ENCODE data around the gene ITGA2.

ITGA2 gene

DNA sequence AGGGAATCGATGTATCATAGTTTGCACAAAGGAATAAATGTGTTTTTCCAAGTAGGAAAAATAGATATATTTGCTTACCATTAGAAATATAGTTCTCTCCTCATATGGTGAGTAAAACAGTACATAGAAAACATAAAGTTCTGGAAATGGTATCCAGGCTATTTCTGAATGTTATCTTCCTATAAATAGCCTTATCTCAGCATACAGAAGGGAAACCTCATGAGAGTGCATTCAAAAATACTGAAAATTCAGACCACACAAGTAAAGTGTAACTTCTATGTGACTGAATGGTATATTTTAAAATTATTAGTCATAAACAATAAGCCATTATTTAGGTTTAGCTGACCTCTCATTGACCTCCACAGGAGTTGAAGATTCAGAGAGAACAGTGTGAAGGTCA, 76.9 kb downstream of the ITGA2 start:
- DNase-seq, result no peak

DNA sequence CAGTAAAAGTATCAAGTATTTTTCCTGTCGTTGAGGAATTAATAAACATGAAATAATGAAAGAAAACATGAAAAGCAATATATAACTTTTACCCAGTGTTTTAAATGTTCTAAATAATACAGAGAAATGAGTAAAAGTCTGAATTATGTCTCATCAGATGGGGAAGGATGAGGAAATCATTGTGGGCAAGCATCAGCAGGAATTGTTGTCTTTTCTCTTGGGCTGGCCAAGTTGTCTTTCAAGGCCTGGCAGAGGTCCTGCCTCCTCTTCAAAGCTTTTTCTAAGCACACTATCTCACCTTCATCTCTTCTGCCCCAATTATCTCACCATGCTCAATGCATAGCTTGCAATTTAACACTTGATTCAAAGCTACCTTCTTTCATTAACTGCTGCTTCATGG, 78.5 kb downstream of the ITGA2 start:
- no peak for DNase-seq

DNA sequence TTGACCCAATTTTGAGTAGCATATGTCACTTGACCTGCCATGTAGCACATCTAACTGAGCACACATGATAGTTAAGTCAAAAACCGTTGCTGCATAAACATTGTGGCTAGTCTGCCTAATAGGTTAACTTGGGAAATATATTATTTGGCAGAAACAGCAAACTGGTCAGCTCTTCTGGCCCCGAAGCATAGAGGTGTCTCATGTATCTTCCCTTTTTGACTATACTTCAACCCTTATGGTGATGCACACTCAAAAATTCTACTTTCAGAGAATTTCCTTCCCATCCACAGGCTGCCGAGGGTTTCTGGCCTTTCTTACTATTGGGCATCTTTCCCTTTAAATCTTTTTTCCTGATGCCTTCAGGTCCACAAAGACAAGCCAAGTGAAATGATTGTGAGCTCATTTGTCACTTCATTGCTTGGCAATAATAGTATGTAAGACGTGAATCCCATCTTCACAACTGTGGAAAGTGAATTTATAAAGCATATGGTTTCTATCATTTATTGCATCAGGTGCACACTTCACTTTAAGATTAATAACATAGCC, 79.2 kb downstream of the ITGA2 start:
- no peak for DNase-seq

DNA sequence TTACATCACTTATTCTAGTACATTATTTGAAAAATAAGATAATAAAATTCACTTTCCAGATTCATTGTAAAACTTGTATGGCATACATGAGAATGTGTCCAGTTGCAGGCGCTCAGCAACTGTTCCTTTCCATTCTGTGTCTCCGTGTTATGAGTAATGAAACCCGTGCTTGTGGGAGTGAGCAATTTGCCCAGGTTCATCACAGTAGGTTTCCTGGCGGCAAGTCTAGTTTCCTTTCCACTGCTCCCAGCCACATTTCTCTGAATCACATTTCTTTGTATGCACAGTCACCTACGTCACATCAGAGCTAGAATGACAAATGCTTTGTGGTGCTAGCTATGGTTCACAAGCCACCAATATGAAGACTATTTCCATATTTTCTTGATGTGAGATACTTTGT, 80.5 kb downstream of the ITGA2 start:
- DNase-seq, result no peak

DNA sequence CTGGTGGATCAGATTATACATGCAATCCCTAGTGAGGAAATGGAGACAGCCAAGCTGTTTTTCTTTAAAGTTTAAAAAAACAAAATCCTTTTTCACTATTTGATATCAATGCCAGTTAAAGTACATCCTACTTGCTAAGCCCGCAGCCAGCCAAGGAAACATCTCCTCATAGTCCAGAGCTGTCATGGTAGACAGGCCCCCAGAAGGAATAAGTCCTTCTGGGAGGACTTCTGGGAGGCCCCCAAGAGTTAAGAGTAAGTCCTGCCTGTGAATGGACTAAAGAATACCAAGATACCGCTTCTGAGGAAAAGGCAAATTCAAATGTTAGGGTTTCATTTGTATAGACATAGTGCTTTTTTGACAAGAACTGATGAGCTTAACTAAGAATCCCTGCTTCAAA, 82.1 kb downstream of the ITGA2 start:
- no peak for DNase-seq

DNA sequence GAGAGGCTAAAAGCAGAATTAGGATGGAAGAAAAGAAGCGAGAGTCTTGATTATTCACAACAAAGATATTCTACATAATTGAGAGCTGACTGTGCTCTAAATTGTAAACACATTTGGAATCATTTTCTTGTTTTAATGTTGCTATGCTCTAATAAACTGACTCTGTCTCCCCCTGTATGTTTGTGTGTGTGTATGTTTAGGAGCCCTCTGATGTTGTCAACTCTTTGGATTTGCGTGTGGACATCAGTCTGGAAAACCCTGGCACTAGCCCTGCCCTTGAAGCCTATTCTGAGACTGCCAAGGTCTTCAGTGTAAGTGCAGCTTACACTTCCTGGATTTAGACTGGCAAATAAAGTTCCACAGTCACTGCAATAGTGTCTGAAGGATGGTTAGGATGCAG, 82.6 kb downstream of the ITGA2 start:
- no peak for DNase-seq

DNA sequence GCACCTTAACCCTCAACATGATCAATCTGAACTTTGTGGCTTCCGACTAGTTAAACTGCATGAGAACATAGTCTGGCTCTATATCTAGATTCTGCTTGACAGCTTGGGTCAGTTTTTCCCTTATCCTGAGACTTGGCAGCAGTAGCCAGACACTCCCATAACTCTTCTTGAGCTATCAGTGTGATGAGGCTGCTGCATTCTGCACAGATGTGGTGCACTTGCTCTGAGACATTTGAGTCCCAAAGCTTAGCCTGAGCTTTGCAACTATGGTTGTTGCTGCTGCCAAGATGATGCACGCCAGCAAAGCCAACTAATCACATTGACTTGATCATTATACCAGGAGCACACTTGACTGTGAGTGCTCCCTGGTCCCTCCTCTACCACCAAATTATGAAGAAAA, 84.2 kb downstream of the ITGA2 start:
- DNase-seq, result no peak

DNA sequence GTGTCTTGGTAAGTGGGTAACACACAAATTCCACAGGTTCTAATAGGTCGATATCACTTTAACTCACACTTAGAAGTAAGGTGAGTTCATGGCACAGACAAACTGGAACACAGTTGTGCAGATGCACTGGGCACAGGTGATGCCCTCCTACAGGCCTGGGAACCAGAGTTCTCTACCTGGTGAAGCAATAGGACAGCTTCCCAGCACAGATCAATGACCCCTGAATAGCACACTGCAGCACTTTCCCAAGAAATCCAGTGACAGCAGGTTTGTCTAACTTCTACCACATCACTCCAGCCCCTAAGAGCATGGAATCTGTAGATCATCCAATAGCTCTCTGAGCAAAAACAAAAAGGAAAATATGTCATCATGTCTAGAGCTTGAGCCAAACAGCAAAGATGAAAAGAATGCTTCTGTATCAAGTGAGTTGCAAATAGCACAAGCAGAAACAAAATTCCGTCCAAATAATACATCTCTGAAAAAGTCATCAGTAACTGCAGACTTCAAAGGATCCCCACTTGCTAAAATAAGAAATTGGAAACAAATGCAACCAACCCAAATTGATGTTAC, 86.9 kb downstream of the ITGA2 start:
- DNase-seq, result no peak

DNA sequence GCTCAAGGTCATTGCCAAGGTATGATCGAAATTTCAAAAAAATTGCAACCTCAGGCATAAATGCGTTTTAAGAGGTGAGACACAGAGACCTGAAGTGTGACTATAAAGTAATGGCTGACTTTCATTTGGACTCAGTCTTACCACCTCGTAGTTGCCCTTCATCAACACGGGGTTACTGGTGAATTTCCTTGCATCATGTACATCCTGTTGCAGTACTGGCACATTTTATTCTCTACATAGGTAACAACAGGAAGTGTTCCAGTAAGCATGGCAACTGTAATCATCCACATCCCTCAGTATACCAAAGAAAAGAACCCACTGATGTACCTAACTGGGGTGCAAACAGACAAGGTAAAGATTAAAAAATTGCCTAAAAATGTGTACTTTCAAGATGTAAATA, 91.1 kb downstream of the ITGA2 start:
- no peak for DNase-seq

DNA sequence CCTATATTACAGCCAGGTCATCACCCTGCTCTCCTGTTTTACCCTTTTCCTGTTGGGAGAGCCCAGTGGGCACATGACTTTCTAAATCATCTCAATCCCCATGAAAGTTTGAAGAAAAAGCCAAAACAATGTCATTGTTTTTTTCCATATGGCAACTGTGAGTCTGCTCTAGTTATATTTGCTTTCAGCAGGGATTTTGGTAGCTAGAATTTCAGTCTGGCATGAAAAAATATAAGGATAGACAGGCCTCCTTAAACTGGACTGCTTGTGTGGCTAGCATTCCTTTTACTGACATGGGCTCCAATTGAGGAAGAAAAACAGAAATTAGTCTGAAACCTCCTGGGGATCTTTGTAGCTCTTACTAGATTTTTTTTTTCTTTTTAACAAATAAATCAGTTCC, 94.8 kb downstream of the ITGA2 start:
- DNase-seq, result no peak

DNA sequence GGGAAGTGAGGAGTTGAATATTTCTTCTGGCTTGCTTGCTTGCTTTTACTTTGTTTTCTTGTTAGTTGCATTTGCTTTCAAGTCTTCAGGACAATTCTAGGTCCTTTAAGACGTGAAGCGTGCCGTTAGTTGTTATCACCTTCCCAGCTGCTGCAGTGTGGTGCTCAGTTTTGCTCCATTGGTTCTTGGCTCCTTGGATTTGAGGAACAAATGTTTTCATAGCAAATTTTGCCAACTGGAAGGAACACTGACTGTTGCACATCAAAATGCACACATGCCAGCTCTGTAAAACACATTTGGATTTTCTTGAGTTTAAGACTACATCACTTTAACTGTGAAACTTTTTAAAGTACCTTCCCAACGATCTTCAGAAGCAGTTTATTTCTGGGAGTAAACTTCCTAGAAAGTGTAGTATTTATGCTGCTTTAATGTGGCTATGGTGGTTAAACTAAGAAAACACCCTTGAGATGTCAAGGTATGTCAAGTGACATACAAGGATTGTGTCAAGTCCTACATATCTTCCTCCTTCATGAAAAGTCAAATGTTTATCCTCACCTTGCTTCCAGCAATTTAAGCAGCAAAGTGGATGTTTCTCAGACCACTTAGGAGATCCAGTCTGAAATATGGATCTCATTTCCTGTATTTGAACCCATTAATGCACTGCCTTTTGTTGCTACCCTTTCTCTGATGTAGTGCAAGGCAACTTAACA, 95.5 kb downstream of the ITGA2 start:
- DNase-seq, result no peak

DNA sequence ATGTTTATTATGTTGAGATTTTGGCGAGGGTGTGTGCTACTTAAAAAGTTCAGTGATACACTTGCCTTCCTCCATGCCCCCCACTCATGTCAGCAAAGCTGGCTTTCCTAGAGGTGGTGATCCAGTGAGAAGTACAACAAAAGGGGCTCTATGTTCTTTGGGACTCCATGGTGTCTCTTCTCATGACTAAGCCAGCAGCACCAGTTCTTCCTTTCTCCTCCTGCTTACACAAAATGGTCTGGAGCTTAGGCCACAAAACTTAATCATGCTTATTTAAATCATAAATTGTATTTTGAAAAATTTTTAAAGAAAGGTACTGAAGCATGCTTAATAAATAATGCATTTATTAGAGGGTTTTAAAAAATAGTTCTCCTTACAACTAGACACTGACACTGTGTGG, 98.0 kb downstream of the ITGA2 start:
- no peak for DNase-seq

DNA sequence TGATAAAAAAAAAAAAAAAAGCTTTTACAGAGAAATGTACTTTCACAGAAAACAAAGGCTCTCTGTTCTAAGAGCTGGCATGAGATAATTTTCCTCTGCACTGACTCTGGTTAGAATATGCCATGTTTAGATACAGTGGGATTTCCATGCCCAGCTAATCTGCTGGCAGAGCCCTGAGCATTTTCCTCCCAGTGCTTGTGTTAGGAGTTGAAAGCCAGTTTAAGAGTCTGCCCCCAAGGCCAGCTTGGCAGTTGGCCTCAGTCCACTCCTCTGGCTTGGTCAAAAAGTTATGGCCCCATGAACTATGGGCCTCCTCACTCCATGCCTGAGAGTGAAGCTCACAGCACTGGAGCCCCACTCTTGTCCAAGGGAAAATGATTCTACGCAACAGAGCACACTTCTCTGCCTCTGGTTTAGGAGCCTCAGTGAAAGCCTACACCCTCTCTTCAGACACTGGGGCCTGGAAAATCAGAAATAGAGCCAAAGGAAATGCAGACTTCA, 98.5 kb downstream of the ITGA2 start:
- no peak for DNase-seq

DNA sequence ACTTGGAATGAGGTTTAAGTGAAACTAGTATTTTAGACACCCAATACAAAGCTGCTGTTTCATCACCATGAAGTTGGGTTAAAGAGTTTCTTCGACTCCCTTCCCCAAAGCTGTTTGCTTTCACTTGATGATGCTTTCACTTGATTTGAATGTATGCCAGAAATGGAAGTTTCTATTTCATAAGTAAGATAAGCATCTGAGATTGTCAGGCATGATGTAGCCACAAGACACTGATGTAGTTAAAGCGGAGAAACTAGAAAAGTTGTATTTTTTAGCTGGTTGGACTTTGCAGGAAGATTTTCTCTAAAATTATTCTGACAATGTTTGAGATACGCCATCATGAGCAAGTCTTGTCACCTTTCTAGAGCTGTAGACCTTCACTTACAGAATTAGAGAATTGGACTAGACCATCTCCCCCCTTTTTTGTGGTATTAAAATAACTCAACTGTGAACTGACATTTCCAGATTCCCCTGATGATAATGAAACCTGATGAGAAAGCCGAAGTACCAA, 100.4 kb downstream of the ITGA2 start:
- no peak for DNase-seq

DNA sequence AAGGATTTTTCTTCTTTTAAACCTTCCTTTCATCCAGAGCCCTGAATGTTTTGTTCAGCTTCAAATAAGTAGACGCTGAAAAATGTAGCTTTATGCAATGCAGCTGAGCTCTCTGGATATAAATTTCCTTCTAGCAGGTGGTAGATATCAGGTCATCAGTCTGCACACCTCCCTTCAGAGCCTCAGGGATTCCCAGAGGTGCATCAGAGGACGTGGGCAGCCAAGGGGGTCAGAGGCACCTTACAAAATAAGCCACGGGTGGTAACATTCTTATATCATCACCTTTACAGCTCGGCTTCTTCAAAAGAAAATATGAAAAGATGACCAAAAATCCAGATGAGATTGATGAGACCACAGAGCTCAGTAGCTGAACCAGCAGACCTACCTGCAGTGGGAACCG, 101.1 kb downstream of the ITGA2 start:
- no peak for DNase-seq

DNA sequence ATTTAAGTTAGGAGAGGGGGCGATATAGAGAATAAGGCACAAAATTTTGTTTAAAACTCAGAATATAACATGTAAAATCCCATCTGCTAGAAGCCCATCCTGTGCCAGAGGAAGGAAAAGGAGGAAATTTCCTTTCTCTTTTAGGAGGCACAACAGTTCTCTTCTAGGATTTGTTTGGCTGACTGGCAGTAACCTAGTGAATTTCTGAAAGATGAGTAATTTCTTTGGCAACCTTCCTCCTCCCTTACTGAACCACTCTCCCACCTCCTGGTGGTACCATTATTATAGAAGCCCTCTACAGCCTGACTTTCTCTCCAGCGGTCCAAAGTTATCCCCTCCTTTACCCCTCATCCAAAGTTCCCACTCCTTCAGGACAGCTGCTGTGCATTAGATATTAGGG, 102.1 kb downstream of the ITGA2 start:
- no peak for DNase-seq

DNA sequence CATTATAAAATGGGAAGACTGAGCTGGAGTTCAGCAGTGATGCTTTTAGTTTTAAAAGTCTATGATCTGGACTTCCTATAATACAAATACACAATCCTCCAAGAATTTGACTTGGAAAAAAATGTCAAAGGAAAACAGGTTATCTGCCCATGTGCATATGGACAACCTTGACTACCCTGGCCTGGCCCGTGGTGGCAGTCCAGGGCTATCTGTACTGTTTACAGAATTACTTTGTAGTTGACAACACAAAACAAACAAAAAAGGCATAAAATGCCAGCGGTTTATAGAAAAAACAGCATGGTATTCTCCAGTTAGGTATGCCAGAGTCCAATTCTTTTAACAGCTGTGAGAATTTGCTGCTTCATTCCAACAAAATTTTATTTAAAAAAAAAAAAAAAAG, 103.1 kb downstream of the ITGA2 start:
- DNase-seq, result no peak

DNA sequence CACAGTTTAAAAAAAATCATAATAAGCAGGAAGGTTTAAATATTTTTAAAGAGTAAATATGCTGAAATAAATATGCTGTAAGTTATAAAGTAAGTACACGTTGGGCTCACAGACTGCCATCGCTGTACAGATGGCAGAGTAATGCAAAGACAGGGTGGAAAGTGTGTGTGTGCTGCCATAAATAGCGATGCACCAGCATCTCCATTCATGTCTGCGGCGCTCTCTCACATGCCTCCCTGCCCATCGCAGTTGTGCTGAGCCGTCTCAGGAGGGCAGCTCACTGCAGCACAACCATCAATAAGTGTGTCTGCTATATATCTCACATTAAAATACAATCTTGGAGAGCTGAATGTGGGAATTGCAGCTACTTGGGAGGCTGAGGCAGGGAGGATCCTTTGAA, 106.1 kb downstream of the ITGA2 start:
- DNase-seq, result no peak

DNA sequence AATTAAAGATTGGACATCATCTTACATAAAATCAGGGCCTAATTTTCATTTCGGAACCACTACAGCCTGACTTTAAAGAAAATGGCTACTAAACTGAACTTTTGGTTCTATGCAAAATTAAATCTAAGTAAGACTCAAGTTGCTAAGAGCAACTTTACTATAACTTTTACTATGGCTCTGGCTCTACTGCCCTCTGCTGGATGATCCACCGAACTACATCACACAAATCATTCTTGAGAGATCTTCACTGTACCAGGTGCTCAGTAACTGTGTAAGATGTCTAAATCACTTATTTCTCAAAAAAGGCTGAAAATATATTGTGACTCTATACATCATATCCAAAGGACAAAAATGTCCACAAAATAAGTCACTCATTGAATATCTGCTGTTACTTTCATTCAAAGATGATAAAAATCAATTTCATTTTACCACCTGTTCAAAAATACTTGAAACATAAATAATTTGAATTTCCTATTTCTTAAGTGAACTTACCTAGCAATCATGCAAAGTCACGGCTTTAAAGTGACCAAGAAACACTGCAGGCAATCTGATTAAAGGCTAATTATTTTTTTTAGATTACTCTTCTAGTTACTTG, 106.9 kb downstream of the ITGA2 start:
- DNase-seq, result no peak

DNA sequence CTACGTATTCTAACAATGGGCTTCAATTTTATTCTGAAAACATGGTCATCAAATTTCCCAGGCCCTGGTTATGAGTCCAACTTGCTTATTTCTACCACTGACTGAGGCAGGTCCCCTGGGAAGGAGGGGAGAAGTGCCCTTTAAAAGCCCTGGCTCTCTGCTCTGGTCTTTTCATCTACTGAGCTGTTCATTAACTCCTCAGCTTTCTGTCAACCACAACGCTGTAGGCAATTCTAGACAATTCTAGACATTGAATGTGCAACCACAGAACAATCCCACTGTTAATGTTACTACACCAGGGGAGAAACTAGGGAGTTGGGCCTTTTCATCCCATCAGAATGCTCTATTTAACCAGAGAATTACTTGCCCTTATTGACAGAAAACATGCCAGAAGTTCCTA, 110.4 kb downstream of the ITGA2 start:
- no peak for DNase-seq

DNA sequence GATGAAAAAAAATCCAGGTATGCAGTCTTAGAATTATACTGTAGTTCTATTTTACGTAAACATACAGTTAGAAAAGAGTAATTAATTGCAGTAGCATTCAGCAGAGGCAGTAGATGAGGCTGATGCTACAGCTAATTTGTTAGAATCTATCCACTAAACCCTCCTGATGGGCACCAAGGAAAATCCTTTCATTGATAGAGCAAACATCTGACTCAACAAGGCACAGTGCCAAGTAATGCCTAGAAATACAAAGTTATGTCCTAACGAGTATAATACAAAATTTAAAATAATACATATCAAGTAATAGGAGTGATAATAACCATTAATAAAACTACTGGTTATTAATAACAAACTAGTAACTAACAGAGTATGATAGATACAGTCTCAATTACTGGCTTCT, 111.5 kb downstream of the ITGA2 start:
- no peak for DNase-seq

DNA sequence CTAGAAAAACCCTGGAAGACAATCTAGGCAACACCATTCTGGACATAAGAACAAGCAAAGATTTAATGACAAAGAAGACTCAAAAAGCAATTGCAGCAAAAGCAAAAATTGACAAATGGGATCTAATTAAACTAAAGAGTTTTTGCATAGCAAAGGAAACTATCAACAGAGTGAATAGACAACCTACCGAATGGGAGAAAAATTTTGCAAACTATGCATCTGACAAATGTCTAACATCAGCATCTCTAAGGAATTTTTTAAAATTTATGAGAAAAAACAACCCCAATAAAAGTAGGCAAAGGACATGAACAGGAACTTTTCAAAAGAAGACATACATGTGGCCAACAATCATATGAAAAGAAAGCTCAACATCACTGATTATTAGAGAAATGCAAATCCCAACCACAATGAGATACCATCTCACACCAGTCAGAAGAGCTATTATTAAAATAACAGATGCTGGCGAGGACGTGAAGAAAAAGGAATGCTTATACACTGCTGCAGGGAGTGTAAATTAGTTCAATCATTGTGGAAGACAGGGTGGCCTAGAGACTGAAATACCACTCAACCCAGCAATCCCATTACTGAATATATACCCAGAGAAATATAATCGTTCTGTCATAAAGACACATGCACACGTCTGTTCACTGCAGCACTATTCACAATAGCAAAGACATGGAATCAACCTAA, 116.6 kb downstream of the ITGA2 start:
- DNase-seq, result no peak

DNA sequence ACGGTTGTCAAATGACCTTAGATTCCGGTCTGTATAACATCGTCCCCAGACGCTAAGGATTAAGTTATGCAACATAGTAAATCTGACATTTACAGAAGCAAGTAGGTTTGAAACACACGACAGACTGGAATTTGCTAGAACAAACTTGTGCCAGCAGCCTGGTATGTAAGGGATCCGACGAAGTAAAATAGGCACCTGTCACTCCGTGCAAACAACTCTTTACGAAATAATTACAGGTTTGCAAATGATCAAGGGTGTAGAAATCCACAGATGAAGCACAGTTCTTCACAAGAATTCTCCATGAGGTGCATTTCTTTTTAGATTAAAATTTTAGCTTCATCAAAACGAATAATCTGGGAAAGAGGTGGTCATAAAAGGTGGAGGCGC, 119.9 kb downstream of the ITGA2 start:
- DNase-seq, result no peak
